Skeletal muscle satellite cell (primary cell): Measurements from ENCODE around the gene DHRSX.
"Not testable (repeated sequence)": the region's sequence is repeated elsewhere in the genome, so short reads cannot be mapped to it uniquely, and the experiment has no call there.

ENCODE experiments used
- H3K27me3 ChIP-seq: 2 replicates; pipeline ENCODE4 v1.7.0; 2013; ENCODE audit warnings: low read length; ENCODE audit not compliant: control insufficient read depth, insufficient read depth
- H3K36me3 ChIP-seq: 2 replicates; pipeline ENCODE4 v1.7.0; 2013; ENCODE audit warnings: mild to moderate bottlenecking, control low read depth, low read length; ENCODE audit not compliant: insufficient read depth
- H3K4me1 ChIP-seq: 2 replicates; pipeline ENCODE4 v1.7.0; 2013; ENCODE audit warnings: low read length; ENCODE audit not compliant: control insufficient read depth, insufficient read depth
- H3K4me2 ChIP-seq: 2 replicates; pipeline ENCODE4 v1.7.0; 2013; ENCODE audit warnings: mild to moderate bottlenecking, low read length
- H3K4me3 ChIP-seq: 2 replicates; pipeline ENCODE4 v1.7.0; 2013; ENCODE audit warnings: low read length
- H3K9ac ChIP-seq: 2 replicates; pipeline ENCODE4 v1.7.0; 2013; ENCODE audit warnings: mild to moderate bottlenecking, low read depth, low read length, moderate library complexity
- H3K9me3 ChIP-seq: replicated peaks from 2 replicates; pipeline ENCODE4 v1.7.0; 2013; ENCODE audit warnings: mild to moderate bottlenecking, control low read depth, low read length

DHRSX gene

GRCh38 chrX:2324151-2324550, 176.6 kb downstream of the DHRSX start:
- H3K4me2 ChIP-seq, result no peak overlapping the region
- no peak overlapping the region for H3K9ac ChIP-seq
- peaks cover 12% of the 10 kb centered on the region for H3K4me1 ChIP-seq
- no peak overlapping the region for H3K4me3 ChIP-seq
- H3K9me3 ChIP-seq, result no peaks in the 10 kb centered on the region
- no peaks in the 10 kb centered on the region for H3K27me3 ChIP-seq
- H3K36me3 ChIP-seq, result no peaks in the 10 kb centered on the region

- Histone ChIP-seq H3K36me3 (no peaks in the 10 kb centered on the region), H3K9me3 (no peaks in the 10 kb centered on the region), H3K4me1 (peaks cover 12% of the 10 kb centered on the region), H3K4me2 (no peak overlapping the region), H3K4me3 (no peak overlapping the region), H3K27me3 (no peaks in the 10 kb centered on the region), H3K9ac (no peak overlapping the region)
Observed at GRCh38 chrX:2321411-2321810, 179.4 kb downstream of the DHRSX start.

DNA sequence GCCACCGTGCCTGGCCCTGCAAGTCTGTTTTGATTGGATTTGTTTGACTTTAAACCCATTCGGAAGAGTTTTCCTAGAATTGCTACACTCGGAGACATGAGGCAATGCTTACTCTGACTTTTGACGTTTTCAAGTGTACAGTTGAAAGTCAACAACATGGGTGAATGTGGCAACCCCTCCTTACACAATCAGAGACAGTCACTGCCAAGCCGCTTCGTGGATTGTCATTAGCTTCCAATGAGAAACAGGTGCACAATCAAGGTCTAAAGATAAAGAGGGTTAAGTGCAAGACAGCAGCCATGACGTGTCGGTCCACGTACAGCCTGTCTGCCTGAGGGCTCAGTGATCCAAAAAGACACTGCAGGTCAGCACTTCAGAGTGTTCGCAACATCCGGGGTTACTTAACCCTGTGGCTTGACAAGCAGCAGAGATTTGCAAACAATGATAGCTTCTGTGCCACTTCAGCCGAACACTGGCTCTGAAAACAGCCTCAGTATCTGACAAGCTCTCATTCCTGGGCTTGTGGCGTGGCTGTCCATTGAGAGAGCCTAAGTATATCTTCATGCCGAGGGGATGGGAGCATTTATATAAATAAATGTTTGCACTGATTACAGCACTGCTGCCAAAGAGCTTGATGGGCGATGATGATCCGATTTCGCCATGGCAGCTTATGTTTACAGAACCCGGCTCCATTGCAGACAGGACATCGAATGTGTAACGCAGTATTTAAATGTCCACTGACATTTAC, 180.0 kb downstream of the DHRSX start:
- Histone ChIP-seq H3K27me3 (no peaks in the 10 kb centered on the region), H3K4me2 (no peak overlapping the region), H3K9ac (no peak overlapping the region), H3K9me3 (no peaks in the 10 kb centered on the region), H3K4me3 (no peak overlapping the region), H3K4me1 (peaks cover 12% of the 10 kb centered on the region), H3K36me3 (no peaks in the 10 kb centered on the region)

DNA sequence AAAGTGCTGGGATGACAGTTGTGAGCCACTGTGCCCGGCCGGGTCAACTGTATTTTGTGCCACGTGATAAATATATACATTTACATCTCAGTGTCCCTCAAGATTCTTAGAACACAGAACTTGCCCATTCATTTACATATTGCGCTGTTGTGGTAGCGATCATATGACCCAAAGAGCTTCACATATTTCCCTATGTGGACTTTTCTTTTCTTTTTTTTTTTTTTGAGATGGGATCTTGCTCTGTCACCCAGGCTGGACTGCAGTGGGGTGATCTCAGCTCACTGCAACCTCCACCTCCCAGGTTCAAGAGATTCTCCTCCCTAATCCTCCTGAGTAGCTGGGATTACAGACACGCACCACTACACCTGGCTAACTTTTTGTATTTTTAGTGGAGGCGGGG, 180.7 kb downstream of the DHRSX start:
- no peak overlapping the region for H3K4me3 ChIP-seq
- no peak overlapping the region for H3K4me2 ChIP-seq
- no peaks in the 10 kb centered on the region for H3K36me3 ChIP-seq
- H3K9me3 ChIP-seq, result no peaks in the 10 kb centered on the region
- H3K4me1 ChIP-seq, result peaks cover 12% of the 10 kb centered on the region
- H3K9ac ChIP-seq, result no peak overlapping the region
- H3K27me3 ChIP-seq, result no peaks in the 10 kb centered on the region

DNA sequence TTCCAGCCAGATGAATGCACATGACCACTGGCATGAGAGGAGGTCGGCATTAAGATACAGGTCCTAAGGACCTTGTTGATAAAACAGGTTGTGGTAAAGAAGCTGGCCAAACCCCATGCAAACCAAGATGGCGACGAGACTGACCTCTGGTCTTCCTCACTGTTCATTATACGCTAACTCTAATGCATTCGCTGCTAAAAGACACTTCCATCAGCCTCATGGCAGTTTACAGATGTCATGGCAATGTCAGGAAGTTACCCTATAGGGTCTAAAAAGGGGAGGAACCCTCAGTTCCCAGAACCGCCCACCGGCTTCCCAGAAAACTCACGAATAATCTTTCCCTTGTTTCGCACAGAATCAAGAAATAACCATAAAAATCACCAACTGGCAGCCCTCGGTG, 182.4 kb downstream of the DHRSX start:
- Histone ChIP-seq H3K9ac (no peak overlapping the region), H3K27me3 (no peaks in the 10 kb centered on the region), H3K4me2 (no peak overlapping the region), H3K9me3 (no peaks in the 10 kb centered on the region), H3K36me3 (no peaks in the 10 kb centered on the region), H3K4me1 (peaks cover 4% of the 10 kb centered on the region), H3K4me3 (no peak overlapping the region)

- Histone ChIP-seq H3K36me3 (no peaks in the 10 kb centered on the region), H3K9ac (no peak overlapping the region), H3K4me3 (no peak overlapping the region)
Observed at GRCh38 chrX:2317527-2318055, 183.2 kb downstream of the DHRSX start.

GRCh38 chrX:2316534-2316933, 184.2 kb downstream of the DHRSX start:
- no peaks in the 10 kb centered on the region for H3K27me3 ChIP-seq

More at GRCh38 chrX:2317527-2318055, 183.2 kb downstream of the DHRSX start:
- no peak overlapping the region for H3K4me2 ChIP-seq
- H3K9me3 ChIP-seq, result no peaks in the 10 kb centered on the region
- peaks cover 4% of the 10 kb centered on the region for H3K4me1 ChIP-seq
- no peaks in the 10 kb centered on the region for H3K27me3 ChIP-seq

GRCh38 chrX:2315434-2315833, 185.3 kb downstream of the DHRSX start:
- H3K4me1 ChIP-seq, result peaks cover under 1% of the 10 kb centered on the region
- no peak overlapping the region for H3K4me2 ChIP-seq
- H3K4me3 ChIP-seq, result no peak overlapping the region
- no peaks in the 10 kb centered on the region for H3K9me3 ChIP-seq
- H3K27me3 ChIP-seq, result no peaks in the 10 kb centered on the region
- H3K9ac ChIP-seq, result no peak overlapping the region
- H3K36me3 ChIP-seq, result no peaks in the 10 kb centered on the region

More at GRCh38 chrX:2316534-2316933, 184.2 kb downstream of the DHRSX start:
- Histone ChIP-seq H3K4me1 (peaks cover 4% of the 10 kb centered on the region), H3K4me2 (no peak overlapping the region), H3K36me3 (no peaks in the 10 kb centered on the region), H3K9ac (no peak overlapping the region), H3K9me3 (no peaks in the 10 kb centered on the region), H3K4me3 (no peak overlapping the region)

GRCh38 chrX:2314831-2315365, 185.9 kb downstream of the DHRSX start:
- no peak overlapping the region for H3K4me3 ChIP-seq
- no peaks in the 10 kb centered on the region for H3K27me3 ChIP-seq

GRCh38 chrX:2313864-2314640, 186.7 kb downstream of the DHRSX start:
- H3K9ac ChIP-seq, result no peak overlapping the region
- H3K4me1 ChIP-seq, result no peaks in the 10 kb centered on the region
- H3K4me2 ChIP-seq, result no peak overlapping the region
- no peaks in the 10 kb centered on the region for H3K27me3 ChIP-seq
- H3K4me3 ChIP-seq, result no peak overlapping the region
- H3K36me3 ChIP-seq, result no peaks in the 10 kb centered on the region
- H3K9me3 ChIP-seq, result no peaks in the 10 kb centered on the region

More at GRCh38 chrX:2314831-2315365, 185.9 kb downstream of the DHRSX start:
- Histone ChIP-seq H3K9ac (no peak overlapping the region), H3K4me2 (no peak overlapping the region), H3K36me3 (no peaks in the 10 kb centered on the region), H3K4me1 (no peaks in the 10 kb centered on the region), H3K9me3 (no peaks in the 10 kb centered on the region)

GRCh38 chrX:2312061-2312591, 188.7 kb downstream of the DHRSX start:
- not testable (repeated sequence) for H3K4me3 ChIP-seq, H3K4me2 ChIP-seq, H3K9me3 ChIP-seq, H3K27me3 ChIP-seq, H3K9ac ChIP-seq, H3K4me1 ChIP-seq, H3K36me3 ChIP-seq
